Measurements from ENCODE around the gene PKIG. TPM values are rescaled to one million over a fixed set of nuclear protein-coding genes. Genes with fewer than 3 reads are reported as not detected.
A peak's percentile ranks its signal among the peaks of the same experiment; 100 is the strongest.

PKIG gene
- total and polyA plus RNA-seq, 10 of the 15 experiments (the other 5 are each of a cell fraction or from before 2014, with no cell fraction given) = 5.7 to 82.3 (median 39.7) TPM

DNA sequence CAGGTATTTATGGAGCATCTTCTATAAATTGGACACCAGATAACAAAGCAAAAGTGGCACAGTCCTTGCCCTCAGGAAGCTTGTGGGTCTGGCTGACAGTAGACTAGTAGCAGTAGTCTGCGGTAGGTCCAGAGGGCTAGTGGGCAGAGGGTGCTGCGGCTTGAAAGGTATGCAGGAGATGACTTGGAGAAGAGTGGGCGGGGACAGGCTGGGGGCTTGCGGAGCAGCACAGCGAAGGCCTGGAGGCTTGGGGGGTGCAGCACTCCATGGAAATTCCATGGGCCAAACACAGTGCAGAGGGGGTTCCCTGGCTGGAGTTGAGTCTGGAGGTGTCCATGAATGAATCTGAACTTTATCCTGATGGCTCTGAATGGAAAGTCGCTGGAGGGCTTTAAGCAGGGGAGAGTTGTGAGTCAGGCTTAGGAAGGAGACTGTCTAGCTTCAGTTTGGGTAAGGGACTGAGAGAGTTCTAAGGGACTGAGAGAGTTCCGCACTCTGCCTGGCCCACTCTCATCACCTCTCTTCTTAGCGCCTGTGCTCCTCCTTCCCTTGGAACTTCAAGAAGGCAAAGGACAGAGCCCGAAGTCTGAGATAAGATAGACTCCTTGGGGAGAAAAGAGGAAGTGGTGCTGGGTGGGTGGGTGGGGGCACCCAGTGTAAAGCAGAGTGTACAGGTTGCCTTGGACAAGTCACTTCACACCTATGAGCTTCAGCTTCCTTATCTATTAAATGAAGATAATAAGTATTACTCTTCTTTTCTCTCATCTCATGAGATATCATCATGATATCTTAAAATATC, 8.8 kb downstream of the PKIG start:
- no peak for FAIRE-seq
- ChIA-PET SMC1A (ENCODE audit: uncharacterized antibody, unreplicated experiment) (interaction anchor here (0.6 to 7.8 kb wide), 8 partner anchors 8 to 349 kb away, joined by 3 to 144 read pairs (median 7); partner anchors contain the start of gene PKIG), CTCF (interaction anchor here (0.9 to 2.6 kb wide), 8 partner anchors 7 to 116 kb away, joined by 3 to 11 read pairs (median 4); partner anchors contain the start of genes PKIG and TTPAL), RAD21 (ENCODE audit: unreplicated experiment) (interaction anchor here (0.6 to 2.7 kb wide), 9 partner anchors 8 to 115 kb away, joined by 3 to 11 read pairs (median 4); partner anchors contain the start of gene PKIG), POLR2A (interaction anchor here (0.5 to 1.5 kb wide), 7 partner anchors 8 to 70 kb away, joined by 3 to 5 read pairs (median 4); no protein-coding TSS in a partner anchor)
- Histone ChIP-seq H3K79me2 (ENCODE audit: control insufficient read depth, insufficient read depth, low read length) (no peaks in the 10 kb centered on the region), H4K20me1 (ENCODE audit: control insufficient read depth, insufficient read depth) (no peaks in the 10 kb centered on the region), H3K9ac (ENCODE audit: control insufficient read depth, insufficient read depth, low read length) (no peak overlapping the region), H3K36me3 (ENCODE audit: control insufficient read depth in 2 of 2, insufficient read depth in 2 of 2, low read length in 1 of 2) (peaks cover 0 to 4% of the 10 kb centered on the region in 2 experiments; a peak in 2 of 4 replicates), H3K27me3 (replicated peaks in 1 of 2; ENCODE audit: control insufficient read depth in 2 of 2, insufficient read depth in 2 of 2, low read length in 1 of 2) (no peaks in the 10 kb centered on the region), H3K27ac (ENCODE audit: control insufficient read depth, insufficient read depth) (no peak overlapping the region), H3K4me1 (ENCODE audit: control insufficient read depth, insufficient read depth, low read length) (peaks cover 35% of the 10 kb centered on the region), H2AFZ (ENCODE audit: control insufficient read depth, low read depth, low read length) (no peak overlapping the region), H3K9me3 (replicated peaks; ENCODE audit: control insufficient read depth, insufficient read depth, low read length) (no peaks in the 10 kb centered on the region), H3K4me3 (no peak overlapping the region), H3K4me2 (ENCODE audit: control insufficient read depth, insufficient read depth) (no peak overlapping the region)
- no TSS peak for BruUV-seq (replicated peaks)
- in situ Hi-C loops (cut with MboI) = no loop called here
- DNase-seq (ENCODE audit: low read depth, low spot score) = no peak
- intact Hi-C loops (cut with micrococcal nuclease; ENCODE audit: unreplicated experiment) = no loop called here
- TF ChIP-seq SPI1 (IDR thresholded peaks at IDR 0.05; ENCODE audit: borderline replicate concordance, insufficient read depth, low read depth, low read length) = peak; percentile 75
- no peak for TF ChIP-seq BACH1 (IDR thresholded peaks at IDR 0.05; ENCODE audit: borderline replicate concordance)
- TF ChIP-seq BRCA1 (IDR thresholded peaks at IDR 0.05; ENCODE audit: low read depth, low read length) = no peak
- TF ChIP-seq PML (IDR thresholded peaks at IDR 0.05; ENCODE audit: low read length) = no peak
- WGBS (ENCODE audit: insufficient coverage, insufficient replicate concordance, low lambda C conversion rate, missing lambda C conversion rate) = 74% methylated on average over 9 of the region's 9 CpGs
- ATAC-seq = 0 out of 3 replicates have a peak, but pooled peaks have one; percentile 7

DNA sequence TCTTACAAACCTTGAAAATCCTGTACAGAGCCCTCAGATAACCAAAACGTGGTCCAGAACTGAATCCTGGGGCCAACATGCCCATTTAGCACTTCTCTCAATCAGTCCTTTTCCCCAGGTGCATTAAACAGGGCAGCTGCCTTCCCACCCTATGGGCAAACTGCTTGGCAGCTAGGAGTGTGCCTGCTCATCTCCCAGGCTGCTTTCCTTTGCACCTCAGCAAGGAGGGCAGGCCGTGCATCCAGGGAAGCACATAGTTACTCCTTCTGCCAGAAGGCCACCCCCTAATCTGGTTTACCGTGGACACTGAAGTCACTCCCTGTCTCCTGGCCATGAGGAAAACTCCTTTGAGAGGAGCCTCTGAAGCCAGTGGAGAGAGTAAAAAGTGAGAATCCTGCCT, 10.0 kb downstream of the PKIG start:
- Histone ChIP-seq H3K27ac (ENCODE audit: control insufficient read depth, insufficient read depth) (no peak overlapping the region), H3K4me2 (ENCODE audit: control insufficient read depth, insufficient read depth) (no peak overlapping the region), H3K4me1 (ENCODE audit: control insufficient read depth, insufficient read depth, low read length) (peaks cover 23% of the 10 kb centered on the region), H3K36me3 (ENCODE audit: control insufficient read depth in 2 of 2, insufficient read depth in 2 of 2, low read length in 1 of 2) (peaks cover 0 to 4% of the 10 kb centered on the region in 2 experiments; a peak in 2 of 4 replicates), H2AFZ (ENCODE audit: control insufficient read depth, low read depth, low read length) (no peak overlapping the region), H3K27me3 (replicated peaks in 1 of 2; ENCODE audit: control insufficient read depth in 2 of 2, insufficient read depth in 2 of 2, low read length in 1 of 2) (no peaks in the 10 kb centered on the region), H3K9ac (ENCODE audit: control insufficient read depth, insufficient read depth, low read length) (no peak overlapping the region), H3K79me2 (ENCODE audit: control insufficient read depth, insufficient read depth, low read length) (no peaks in the 10 kb centered on the region), H4K20me1 (ENCODE audit: control insufficient read depth, insufficient read depth) (no peaks in the 10 kb centered on the region), H3K9me3 (replicated peaks; ENCODE audit: control insufficient read depth, insufficient read depth, low read length) (no peaks in the 10 kb centered on the region), H3K4me3 (no peak overlapping the region)
- ATAC-seq (no peak), FAIRE-seq (no peak), DNase-seq (ENCODE audit: low read depth, low spot score) (no peak)
- ChIA-PET RAD21 (ENCODE audit: unreplicated experiment) (interaction anchor here (0.9 to 2.7 kb wide), 4 partner anchors 13 to 51 kb away, joined by 4 to 11 read pairs (median 8); no protein-coding TSS in a partner anchor), POLR2A (interaction anchor here (0.5 to 1.3 kb wide), 4 partner anchors 9 to 379 kb away, joined by 3 to 5 read pairs (median 4); no protein-coding TSS in a partner anchor), CTCF (interaction anchor here (0.9 to 2.6 kb wide), 3 partner anchors 16 to 91 kb away, joined by 5 to 11 read pairs (median 5); no protein-coding TSS in a partner anchor), SMC1A (ENCODE audit: uncharacterized antibody, unreplicated experiment) (interaction anchor here (1.6 to 7.8 kb wide), 4 partner anchors 9 to 17 kb away, joined by 8 to 144 read pairs (median 42); partner anchors contain the start of gene PKIG)
- BruUV-seq (replicated peaks) = no TSS peak
- in situ Hi-C loops (cut with MboI) (no loop called here), intact Hi-C loops (cut with micrococcal nuclease; ENCODE audit: unreplicated experiment) (no loop called here)
- WGBS (ENCODE audit: insufficient coverage, insufficient replicate concordance, low lambda C conversion rate, missing lambda C conversion rate) = 63% methylated on average over 3 of the region's 3 CpGs
- TF ChIP-seq RELA (IDR thresholded peaks at IDR 0.05; ENCODE audit: borderline replicate concordance, partially characterized antibody) (no peak), HDAC2 (IDR thresholded peaks at IDR 0.05) (no peak), SMAD1 (IDR thresholded peaks at IDR 0.05; ENCODE audit: low read depth, partially characterized antibody) (no peak), ZZZ3 (IDR thresholded peaks at IDR 0.05; ENCODE audit: control insufficient read depth, insufficient read length, low read depth) (no peak), POLR2AphosphoS5 (IDR thresholded peaks at IDR 0.05; ENCODE audit: low read length) (no peak), NFXL1 (IDR thresholded peaks at IDR 0.05; ENCODE audit: borderline replicate concordance) (no peak), ETV6 (conservative IDR thresholded peaks at IDR 0.05 in 1 of 2, IDR thresholded peaks at IDR 0.05 in 1 of 2; ENCODE audit: borderline replicate concordance in 1 of 2, low read depth in 1 of 2) (no peak), CHD2 (IDR thresholded peaks at IDR 0.05; ENCODE audit: borderline replicate concordance, low read depth, low read length) (no peak), ASH2L (IDR thresholded peaks at IDR 0.05; ENCODE audit: borderline replicate concordance, low read depth) (no peak)
- TF ChIP-seq, protein P1, sequence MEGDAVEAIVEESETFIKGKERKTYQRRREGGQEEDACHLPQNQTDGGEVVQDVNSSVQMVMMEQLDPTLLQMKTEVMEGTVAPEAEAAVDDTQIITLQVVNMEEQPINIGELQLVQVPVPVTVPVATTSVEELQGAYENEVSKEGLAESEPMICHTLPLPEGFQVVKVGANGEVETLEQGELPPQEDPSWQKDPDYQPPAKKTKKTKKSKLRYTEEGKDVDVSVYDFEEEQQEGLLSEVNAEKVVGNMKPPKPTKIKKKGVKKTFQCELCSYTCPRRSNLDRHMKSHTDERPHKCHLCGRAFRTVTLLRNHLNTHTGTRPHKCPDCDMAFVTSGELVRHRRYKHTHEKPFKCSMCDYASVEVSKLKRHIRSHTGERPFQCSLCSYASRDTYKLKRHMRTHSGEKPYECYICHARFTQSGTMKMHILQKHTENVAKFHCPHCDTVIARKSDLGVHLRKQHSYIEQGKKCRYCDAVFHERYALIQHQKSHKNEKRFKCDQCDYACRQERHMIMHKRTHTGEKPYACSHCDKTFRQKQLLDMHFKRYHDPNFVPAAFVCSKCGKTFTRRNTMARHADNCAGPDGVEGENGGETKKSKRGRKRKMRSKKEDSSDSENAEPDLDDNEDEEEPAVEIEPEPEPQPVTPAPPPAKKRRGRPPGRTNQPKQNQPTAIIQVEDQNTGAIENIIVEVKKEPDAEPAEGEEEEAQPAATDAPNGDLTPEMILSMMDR (IDR thresholded peaks at IDR 0.05 in 2 of 3, conservative IDR thresholded peaks at IDR 0.05 in 1 of 3; ENCODE audit: control insufficient read depth in 2 of 3, extremely low read depth in 1 of 3, insufficient read depth in 1 of 3, low read depth in 3 of 3, low read length in 3 of 3) = no peak
